ENCODE data around the gene CFAP221. TPM values are rescaled to one million over a fixed set of nuclear protein-coding genes. Genes with fewer than 3 reads are reported as not detected.

CFAP221 gene
- total RNA-seq, 1 donor from 2014 or later: 0.61 TPM

DNA sequence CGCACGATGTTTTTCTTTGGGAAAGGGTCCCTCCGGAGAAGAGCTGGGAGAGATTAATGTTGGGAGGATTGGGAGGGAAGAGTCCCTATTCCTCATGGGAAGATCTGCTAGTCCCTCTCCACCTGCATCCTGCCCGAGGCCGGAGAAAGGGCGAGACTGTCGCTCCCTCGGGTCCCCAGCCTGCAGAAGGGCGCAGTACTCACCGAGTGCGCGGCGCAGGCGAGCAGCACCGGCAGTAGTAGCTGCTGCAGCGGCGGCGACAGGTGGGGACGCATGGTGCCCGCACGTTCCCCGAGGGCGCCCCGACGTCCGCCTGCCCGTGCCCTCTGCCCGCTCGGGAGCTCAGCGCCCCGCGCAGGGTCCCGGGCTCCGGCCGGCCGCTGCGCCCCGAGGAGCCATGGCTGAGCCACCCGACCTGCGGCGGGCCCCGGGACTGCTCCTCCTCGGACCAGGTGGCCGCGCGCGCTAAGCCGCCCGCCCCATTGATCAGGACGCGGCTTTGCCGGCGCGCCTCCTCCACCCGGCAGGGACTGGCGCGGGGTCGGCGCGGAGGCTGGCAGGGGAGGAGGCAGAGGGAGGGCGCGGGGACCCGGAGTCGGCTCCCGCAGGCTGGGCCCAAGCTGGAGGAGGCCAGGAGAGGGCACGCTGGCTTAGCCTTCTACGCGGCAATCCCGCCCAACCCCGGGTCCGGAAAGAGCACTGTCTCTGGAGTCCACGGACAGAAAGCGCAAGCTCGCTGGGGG lies 20.1 kb upstream of the CFAP221 start, which contains the start of gene SCTR:
SCTR (minus strand) TSS at position 532 of the 743 bp plus-strand sequence; CDS start at position 275, 257 bp downstream.
- H3K36me3 ChIP-seq (ENCODE audit: insufficient read depth, low read length): no peaks in the 10 kb centered on the region

GRCh38 chr2:119525614-119526013 lies 18.6 kb upstream of the CFAP221 start:
- DNase-seq (ENCODE audit: low read depth): no peak
- Histone ChIP-seq H3K27me3 (ENCODE audit: insufficient read depth, low read length) (peaks cover 35% of the 10 kb centered on the region), H3K36me3 (ENCODE audit: insufficient read depth, low read length) (no peaks in the 10 kb centered on the region), H3K4me2 (ENCODE audit: low read length) (no peak overlapping the region), H3K9ac (ENCODE audit: low read length) (no peak overlapping the region), H3K27ac (ENCODE audit: low read depth, low read length) (no peak overlapping the region), H3K9me3 (ENCODE audit: insufficient read depth, low read depth, low read length) (peaks cover 2% of the 10 kb centered on the region), H3K4me3 (ENCODE audit: insufficient read depth, low read depth, low read length) (no peak overlapping the region), H3K4me1 (ENCODE audit: insufficient read depth, low read length) (no peaks in the 10 kb centered on the region), H2AFZ (ENCODE audit: low read depth, low read length) (no peak overlapping the region), H3K79me2 (ENCODE audit: insufficient read depth, low read length) (no peaks in the 10 kb centered on the region), H4K20me1 (ENCODE audit: insufficient read depth, low read length) (no peaks in the 10 kb centered on the region)
- Mint-ChIP-seq H3K27ac (ENCODE audit: unreplicated experiment) (no peak overlapping the region), H3K9me3 (ENCODE audit: unreplicated experiment) (peaks cover 8% of the 10 kb centered on the region), H3K4me1 (ENCODE audit: low read depth, unreplicated experiment) (no peaks in the 10 kb centered on the region), H3K27me3 (ENCODE audit: low read depth, unreplicated experiment) (peaks cover 79% of the 10 kb centered on the region), H3K4me3 (ENCODE audit: unreplicated experiment) (no peak overlapping the region), H3K36me3 (ENCODE audit: low read depth, unreplicated experiment) (no peaks in the 10 kb centered on the region)
- TF ChIP-seq EZH2 (IDR thresholded peaks at IDR 0.05; ENCODE audit: insufficient read depth, low read length) (no peak), CTCF (IDR thresholded peaks at IDR 0.05; ENCODE audit: insufficient read depth, low read depth, low read length) (no peak)
- FAIRE-seq: no peak

More for the DNA sequence above, 20.1 kb upstream of the CFAP221 start, which contains the start of gene SCTR:
- H4K20me1 ChIP-seq (ENCODE audit: insufficient read depth, low read length): no peaks in the 10 kb centered on the region
- no peak within 1 kb of the TSS for H3K4me3 ChIP-seq (ENCODE audit: insufficient read depth, low read depth, low read length)
- no peak within 1 kb of the TSS for H3K27ac ChIP-seq (ENCODE audit: low read depth, low read length)
- H3K9ac ChIP-seq (ENCODE audit: low read length): no peak within 1 kb of the TSS
- H3K27me3 ChIP-seq (ENCODE audit: insufficient read depth, low read length): peaks cover 35% of the 10 kb centered on the region
- no peak within 1 kb of the TSS for H3K4me2 ChIP-seq (ENCODE audit: low read length)
- Mint-ChIP-seq H3K27ac (ENCODE audit: unreplicated experiment) (no peak within 1 kb of the TSS), H3K36me3 (ENCODE audit: low read depth, unreplicated experiment) (no peaks in the 10 kb centered on the region), H3K4me1 (ENCODE audit: low read depth, unreplicated experiment) (no peaks in the 10 kb centered on the region), H3K4me3 (ENCODE audit: unreplicated experiment) (no peak within 1 kb of the TSS), H3K9me3 (ENCODE audit: unreplicated experiment) (peaks cover 10% of the 10 kb centered on the region), H3K27me3 (ENCODE audit: low read depth, unreplicated experiment) (peaks cover 83% of the 10 kb centered on the region)
- no peak within 1 kb of the TSS for H2AFZ ChIP-seq (ENCODE audit: low read depth, low read length)
- H3K4me1 ChIP-seq (ENCODE audit: insufficient read depth, low read length): no peaks in the 10 kb centered on the region
- peaks cover 2% of the 10 kb centered on the region for H3K9me3 ChIP-seq (ENCODE audit: insufficient read depth, low read depth, low read length)
- DNase-seq (ENCODE audit: low read depth) (no peak), FAIRE-seq (no peak)
- no peaks in the 10 kb centered on the region for H3K79me2 ChIP-seq (ENCODE audit: insufficient read depth, low read length)
- TF ChIP-seq EZH2 (IDR thresholded peaks at IDR 0.05; ENCODE audit: insufficient read depth, low read length): peak; percentile 69
- TF ChIP-seq CTCF (IDR thresholded peaks at IDR 0.05; ENCODE audit: insufficient read depth, low read depth, low read length): no peak

DNA sequence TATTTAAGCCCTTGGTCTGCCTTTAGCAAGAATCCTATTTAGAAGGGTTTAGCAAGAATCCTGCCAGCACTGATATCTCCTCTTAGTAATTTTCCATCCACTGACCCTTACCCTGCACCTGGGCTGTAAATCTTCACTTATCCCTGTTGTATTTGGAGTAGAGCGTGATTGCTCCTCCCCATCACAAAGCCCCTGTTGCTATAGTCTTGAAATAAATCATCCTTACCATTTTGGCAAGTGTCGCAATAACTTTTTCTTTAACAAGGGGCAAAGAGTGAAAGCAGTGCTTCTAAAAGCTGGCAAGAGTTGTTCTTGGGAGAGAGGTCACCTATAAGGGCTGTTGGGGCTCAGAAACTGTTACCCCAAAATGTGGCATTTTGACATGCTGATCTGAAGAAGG lies 16.2 kb upstream of the CFAP221 start:
- no peak overlapping the region for H3K9ac ChIP-seq (ENCODE audit: low read length)
- no peak for TF ChIP-seq CTCF (IDR thresholded peaks at IDR 0.05; ENCODE audit: insufficient read depth, low read depth, low read length)
- TF ChIP-seq EZH2 (IDR thresholded peaks at IDR 0.05; ENCODE audit: insufficient read depth, low read length): no peak
- H3K27me3 ChIP-seq (ENCODE audit: insufficient read depth, low read length): peaks cover 27% of the 10 kb centered on the region
- FAIRE-seq (no peak), DNase-seq (ENCODE audit: low read depth) (no peak)
- Mint-ChIP-seq H3K4me3 (ENCODE audit: unreplicated experiment) (no peak overlapping the region), H3K36me3 (ENCODE audit: low read depth, unreplicated experiment) (no peaks in the 10 kb centered on the region), H3K4me1 (ENCODE audit: low read depth, unreplicated experiment) (no peaks in the 10 kb centered on the region), H3K27me3 (ENCODE audit: low read depth, unreplicated experiment) (peaks cover 55% of the 10 kb centered on the region), H3K9me3 (ENCODE audit: unreplicated experiment) (peaks cover 10% of the 10 kb centered on the region), H3K27ac (ENCODE audit: unreplicated experiment) (no peak overlapping the region)
- H2AFZ ChIP-seq (ENCODE audit: low read depth, low read length): no peak overlapping the region
- no peak overlapping the region for H3K4me2 ChIP-seq (ENCODE audit: low read length)
- peaks cover 2% of the 10 kb centered on the region for H3K9me3 ChIP-seq (ENCODE audit: insufficient read depth, low read depth, low read length)
- H3K36me3 ChIP-seq (ENCODE audit: insufficient read depth, low read length): no peaks in the 10 kb centered on the region
- H3K27ac ChIP-seq (ENCODE audit: low read depth, low read length): no peak overlapping the region
- H4K20me1 ChIP-seq (ENCODE audit: insufficient read depth, low read length): no peaks in the 10 kb centered on the region
- H3K4me3 ChIP-seq (ENCODE audit: insufficient read depth, low read depth, low read length): no peak overlapping the region
- H3K79me2 ChIP-seq (ENCODE audit: insufficient read depth, low read length): no peaks in the 10 kb centered on the region
- H3K4me1 ChIP-seq (ENCODE audit: insufficient read depth, low read length): no peaks in the 10 kb centered on the region

Data from astrocyte (in vitro differentiated cells and primary cell).